RWPE1 (cell line): ENCODE data around the gene PRELID3B.

Source experiments
- CTCF ChIA-PET: fragments of 350-600 bp; sonication (Branson Sonifier 250); formaldehyde crosslinking; extraction: SDS; loops from one replicate; lab custom pipeline; 2021; lab: Yijun Ruan, JAX
- POLR2A ChIA-PET: fragments of 400-600 bp; formaldehyde crosslinking; extraction: SDS; loops from one replicate; lab custom pipeline; 2020; ENCODE audit warnings: antibody characterized with exemption; ENCODE audit not compliant: low non-redundant PET; lab: Yijun Ruan, JAX
- DNase-seq: peaks from one replicate; pipeline ENCODE4 v3.0.0; 2012; ENCODE audit warnings: low spot score
- H3K27ac ChIP-seq: fragments of 450-650 bp; 2 replicates; pipeline ENCODE4 v1.5.1; 2017
- TF ChIP-seq, protein P1 (sequence below): fragments of 450-650 bp; conservative IDR thresholded peaks from 2 replicates; pipeline ENCODE4 v1.5.1; 2017; ENCODE audit warnings: low read depth, mild to moderate bottlenecking

The PRELID3B gene

GRCh38 chr20:59010995-59011873, 31.4 kb downstream of the PRELID3B start:
- DNase-seq: peak; percentile 89
- TF ChIP-seq, protein P1, sequence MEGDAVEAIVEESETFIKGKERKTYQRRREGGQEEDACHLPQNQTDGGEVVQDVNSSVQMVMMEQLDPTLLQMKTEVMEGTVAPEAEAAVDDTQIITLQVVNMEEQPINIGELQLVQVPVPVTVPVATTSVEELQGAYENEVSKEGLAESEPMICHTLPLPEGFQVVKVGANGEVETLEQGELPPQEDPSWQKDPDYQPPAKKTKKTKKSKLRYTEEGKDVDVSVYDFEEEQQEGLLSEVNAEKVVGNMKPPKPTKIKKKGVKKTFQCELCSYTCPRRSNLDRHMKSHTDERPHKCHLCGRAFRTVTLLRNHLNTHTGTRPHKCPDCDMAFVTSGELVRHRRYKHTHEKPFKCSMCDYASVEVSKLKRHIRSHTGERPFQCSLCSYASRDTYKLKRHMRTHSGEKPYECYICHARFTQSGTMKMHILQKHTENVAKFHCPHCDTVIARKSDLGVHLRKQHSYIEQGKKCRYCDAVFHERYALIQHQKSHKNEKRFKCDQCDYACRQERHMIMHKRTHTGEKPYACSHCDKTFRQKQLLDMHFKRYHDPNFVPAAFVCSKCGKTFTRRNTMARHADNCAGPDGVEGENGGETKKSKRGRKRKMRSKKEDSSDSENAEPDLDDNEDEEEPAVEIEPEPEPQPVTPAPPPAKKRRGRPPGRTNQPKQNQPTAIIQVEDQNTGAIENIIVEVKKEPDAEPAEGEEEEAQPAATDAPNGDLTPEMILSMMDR: no peak
- POLR2A ChIA-PET: interaction anchor here (2.8 kb wide), 1 partner anchor 21 kb away, joined by 20 read pairs; the partner anchor contains the start of gene ATP5F1E
- peak overlapping the region; percentile 86 for H3K27ac ChIP-seq
- CTCF ChIA-PET: interaction anchor here (0.7 to 1.1 kb wide), 4 partner anchors 12 to 137 kb away, joined by 3 to 5 read pairs (median 4); partner anchors contain the start of gene ATP5F1E

GRCh38 chr20:59010321-59010994, 32.1 kb downstream of the PRELID3B start:
- POLR2A ChIA-PET: interaction anchor here (2.8 kb wide), 1 partner anchor 21 kb away, joined by 20 read pairs; the partner anchor contains the start of gene ATP5F1E
- DNase-seq: peak; percentile 80
- TF ChIP-seq, protein P1: no peak
- peak overlapping the region; percentile 86 for H3K27ac ChIP-seq
- CTCF ChIA-PET: interaction anchor here (0.6 to 1.1 kb wide), 6 partner anchors 18 to 697 kb away, joined by 3 to 5 read pairs (median 3); partner anchors contain the start of gene ATP5F1E

GRCh38 chr20:59008715-59009336, 33.8 kb downstream of the PRELID3B start:
- TF ChIP-seq, protein P1: no peak
- H3K27ac ChIP-seq: peak overlapping the region; percentile 17; the same call in 1 of the 2 replicates
- ChIA-PET CTCF (interaction anchor here (0.7 kb wide), 2 partner anchors 31 to 139 kb away, joined by 3 read pairs; no protein-coding TSS in a partner anchor), POLR2A (interaction anchor here (0.6 to 2.8 kb wide), 2 partner anchors 23 to 33 kb away, joined by 3 to 20 read pairs; partner anchors contain the start of gene ATP5F1E)
- no peak for DNase-seq

GRCh38 chr20:59007665-59008511, 34.7 kb downstream of the PRELID3B start:
- TF ChIP-seq, protein P1: no peak
- DNase-seq: no peak
- peak overlapping the region; percentile 76 for H3K27ac ChIP-seq
- ChIA-PET POLR2A (no interaction called here), CTCF (interaction anchor here (0.5 to 0.7 kb wide), 2 partner anchors 15 to 32 kb away, joined by 3 to 4 read pairs; no protein-coding TSS in a partner anchor)

DNA sequence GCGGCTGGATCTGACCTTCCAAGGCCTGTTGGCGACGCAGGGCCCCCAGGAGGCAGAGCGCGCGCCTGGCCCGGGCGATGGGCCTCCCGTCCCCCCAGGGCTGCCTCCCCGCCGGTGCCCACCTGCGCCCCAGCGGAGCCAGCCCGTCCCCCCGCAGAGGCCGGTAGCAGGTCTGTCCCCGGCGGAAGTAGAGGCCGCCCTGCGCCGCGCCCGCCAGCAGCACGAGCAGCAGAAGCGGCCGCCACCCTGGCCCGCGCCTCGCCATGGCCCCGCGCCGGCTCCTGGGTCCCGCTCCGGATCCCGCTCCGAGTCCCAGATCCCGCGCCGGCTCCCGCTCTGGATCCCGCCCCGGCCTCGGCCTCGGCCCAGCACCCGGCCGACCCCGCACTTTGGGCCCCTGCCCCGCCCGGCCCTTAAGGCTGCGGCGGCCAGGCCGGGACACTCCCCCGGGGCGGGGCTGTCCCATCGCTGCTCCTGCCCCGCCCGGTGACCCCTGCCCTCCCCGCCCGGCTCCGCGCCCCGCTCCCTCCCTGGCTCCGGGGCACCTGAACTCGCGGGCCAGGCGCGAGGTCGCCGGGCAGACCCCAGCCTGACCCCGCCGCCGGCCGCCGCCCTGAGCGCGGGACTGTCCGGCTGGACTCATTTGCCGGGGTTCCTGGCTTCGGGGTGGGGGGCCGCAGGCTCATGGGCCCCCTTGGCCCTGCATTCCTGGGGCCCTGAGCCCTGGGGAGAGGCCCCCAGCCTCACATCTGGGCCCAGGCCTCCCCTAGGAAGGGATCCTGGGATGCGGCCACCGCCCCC, 35.5 kb downstream of the PRELID3B start, which contains the start of gene CTSZ:
Gene CTSZ, minus strand, starts transcription at position 391 of the 801 bp plus-strand sequence. Its CDS starts 126 bp downstream, at position 265.
- POLR2A ChIA-PET: no interaction called here
- peak; percentile 75 for DNase-seq
- peak within 1 kb of the TSS; percentile 76 for H3K27ac ChIP-seq
- CTCF ChIA-PET: no interaction called here
- TF ChIP-seq, protein P1: no peak
